GM12891 (cell line): ENCODE results near the gene SRCAP.

Experiments
- POLR2A ChIP-seq: IDR thresholded peaks from 2 replicates; pipeline ENCODE4 v1.6.1; 2011; ENCODE audit warnings: low read depth, low read length, control low read depth
- POLR2AphosphoS5 ChIP-seq: IDR thresholded peaks from 2 replicates; pipeline ENCODE4 v1.6.1; 2011; ENCODE audit warnings: low read depth, low read length, control low read depth
- TAF1 ChIP-seq: IDR thresholded peaks from 2 replicates; pipeline ENCODE4 v1.6.1; 2011; ENCODE audit warnings: low read depth, low read length, control low read depth

DNA sequence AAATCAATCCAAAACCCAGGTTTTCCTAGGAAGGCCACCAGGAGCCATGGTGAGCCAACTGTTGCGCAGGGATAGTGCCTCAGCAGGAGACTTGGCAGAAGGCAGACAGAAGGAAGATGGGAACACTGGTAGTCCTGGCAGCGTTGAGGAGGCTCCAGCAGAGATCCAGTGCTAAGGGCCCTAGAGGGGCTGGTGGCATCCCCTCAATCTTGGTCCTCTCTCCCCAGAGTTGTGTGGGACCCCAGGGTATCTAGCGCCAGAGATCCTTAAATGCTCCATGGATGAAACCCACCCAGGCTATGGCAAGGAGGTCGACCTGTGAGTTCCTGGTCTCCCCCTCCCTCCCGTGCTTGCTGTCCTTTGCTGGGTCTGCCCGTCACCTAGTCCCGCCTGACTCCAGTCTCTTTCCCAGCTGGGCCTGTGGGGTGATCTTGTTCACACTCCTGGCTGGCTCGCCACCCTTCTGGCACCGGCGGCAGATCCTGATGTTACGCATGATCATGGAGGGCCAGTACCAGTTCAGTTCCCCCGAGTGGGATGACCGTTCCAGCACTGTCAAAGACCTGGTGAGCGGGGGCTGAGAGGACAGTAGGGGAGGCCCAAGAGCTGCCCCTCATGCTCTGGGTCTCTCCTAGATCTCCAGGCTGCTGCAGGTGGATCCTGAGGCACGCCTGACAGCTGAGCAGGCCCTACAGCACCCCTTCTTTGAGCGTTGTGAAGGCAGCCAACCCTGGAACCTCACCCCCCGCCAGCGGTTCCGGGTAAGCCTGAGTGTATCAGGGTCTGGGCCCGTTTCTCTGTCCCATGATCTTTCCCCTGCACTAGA is 57.2 kb downstream of the SRCAP start:
- TF ChIP-seq POLR2A (no peak), TAF1 (no peak), POLR2AphosphoS5 (no peak)
